ENCODE measurements around the gene COX7B.

Gene COX7B

DNA sequence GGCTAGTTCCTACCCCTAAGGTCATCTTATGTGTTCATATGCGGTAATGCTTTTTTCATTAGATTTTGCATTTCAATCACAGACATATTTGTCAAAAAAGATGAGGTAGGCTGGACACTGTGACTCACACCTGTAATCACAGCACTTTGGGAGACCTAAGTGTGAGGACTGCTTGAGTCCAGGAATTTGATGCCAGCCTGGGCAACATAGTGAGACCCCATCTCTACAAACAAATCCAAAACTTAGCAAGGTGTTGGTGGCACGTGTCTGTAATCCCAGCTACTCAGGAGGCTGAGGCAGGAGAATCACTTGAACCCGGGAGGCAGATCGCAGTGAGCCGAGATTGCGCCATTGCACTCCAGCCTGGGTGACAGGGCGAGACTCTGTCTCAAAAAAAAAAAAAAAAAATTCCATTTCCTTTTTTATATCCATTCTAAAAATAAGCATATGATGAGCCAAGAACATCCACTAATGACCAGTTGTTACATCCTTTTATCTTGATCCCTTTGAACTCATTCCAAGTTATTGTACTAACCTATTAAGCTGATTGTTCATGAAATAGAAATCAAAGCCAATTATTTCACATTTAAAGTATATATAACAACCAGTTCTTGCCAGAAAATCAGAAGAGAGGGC is 46.8 kb downstream of the COX7B start:
- Histone ChIP-seq H3K27ac (ENCODE audit: low read length) (no peak overlapping the region), H3K9ac (ENCODE audit: low read length) (no peak overlapping the region), H3K9me3 (replicated peaks; ENCODE audit: insufficient read depth, low read length) (no peaks in the 10 kb centered on the region), H3K4me1 (ENCODE audit: low read length) (0 out of 2 replicates have a peak, but pooled peaks cover 2% of the 10 kb centered on the region), H2AFZ (ENCODE audit: low read length) (no peak overlapping the region), H3F3A (ENCODE audit: insufficient read depth, low read length) (no peaks in the 10 kb centered on the region), H3K4me2 (ENCODE audit: low read depth, low read length) (no peak overlapping the region), H3K27me3 (replicated peaks; ENCODE audit: insufficient read depth, low read length) (no peaks in the 10 kb centered on the region), H3K9me2 (replicated peaks; ENCODE audit: insufficient read depth, low read length) (no peaks in the 10 kb centered on the region), H4K20me1 (ENCODE audit: insufficient read depth, low read length) (no peaks in the 10 kb centered on the region), H3K79me2 (ENCODE audit: low read length) (peaks cover 12% of the 10 kb centered on the region; the same call in 1 of the 2 replicates), H3K4me3 (ENCODE audit: low read length) (no peak overlapping the region), H3K36me3 (replicated peaks; ENCODE audit: insufficient read depth, low read length) (no peaks in the 10 kb centered on the region)
- DNase-seq, result no peak
- no peak for TF ChIP-seq EZH2 (optimal IDR thresholded peaks at IDR 0.05; ENCODE audit: low read depth, low read length)
- no peak for TF ChIP-seq EZH2phosphoT487 (IDR thresholded peaks at IDR 0.05; ENCODE audit: low read length)
- TF ChIP-seq, protein P1, sequence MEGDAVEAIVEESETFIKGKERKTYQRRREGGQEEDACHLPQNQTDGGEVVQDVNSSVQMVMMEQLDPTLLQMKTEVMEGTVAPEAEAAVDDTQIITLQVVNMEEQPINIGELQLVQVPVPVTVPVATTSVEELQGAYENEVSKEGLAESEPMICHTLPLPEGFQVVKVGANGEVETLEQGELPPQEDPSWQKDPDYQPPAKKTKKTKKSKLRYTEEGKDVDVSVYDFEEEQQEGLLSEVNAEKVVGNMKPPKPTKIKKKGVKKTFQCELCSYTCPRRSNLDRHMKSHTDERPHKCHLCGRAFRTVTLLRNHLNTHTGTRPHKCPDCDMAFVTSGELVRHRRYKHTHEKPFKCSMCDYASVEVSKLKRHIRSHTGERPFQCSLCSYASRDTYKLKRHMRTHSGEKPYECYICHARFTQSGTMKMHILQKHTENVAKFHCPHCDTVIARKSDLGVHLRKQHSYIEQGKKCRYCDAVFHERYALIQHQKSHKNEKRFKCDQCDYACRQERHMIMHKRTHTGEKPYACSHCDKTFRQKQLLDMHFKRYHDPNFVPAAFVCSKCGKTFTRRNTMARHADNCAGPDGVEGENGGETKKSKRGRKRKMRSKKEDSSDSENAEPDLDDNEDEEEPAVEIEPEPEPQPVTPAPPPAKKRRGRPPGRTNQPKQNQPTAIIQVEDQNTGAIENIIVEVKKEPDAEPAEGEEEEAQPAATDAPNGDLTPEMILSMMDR (IDR thresholded peaks at IDR 0.05; ENCODE audit: low read length), result no peak

DNA sequence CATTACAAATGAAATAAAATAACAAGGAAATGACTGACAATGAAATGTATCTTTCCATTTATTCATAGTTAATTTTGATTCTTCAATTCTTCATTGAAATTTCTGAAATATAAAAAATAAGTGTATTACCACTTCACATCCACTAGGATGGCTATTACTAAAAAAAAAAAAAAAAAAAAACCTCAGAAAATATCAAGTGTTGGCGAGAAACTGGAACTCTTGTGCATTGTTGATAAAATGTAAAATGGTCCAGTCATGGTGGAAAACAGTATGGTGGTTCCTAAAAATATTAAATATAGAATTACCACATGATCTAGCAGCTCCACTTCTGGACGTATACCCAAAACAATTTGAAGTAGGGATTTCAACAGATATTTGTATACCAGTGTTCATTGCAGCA is 47.3 kb downstream of the COX7B start:
- no peaks in the 10 kb centered on the region for H3K9me3 ChIP-seq (replicated peaks; ENCODE audit: insufficient read depth, low read length)
- no peak overlapping the region for H3K4me2 ChIP-seq (ENCODE audit: low read depth, low read length)
- H3K4me1 ChIP-seq (ENCODE audit: low read length), result 0 out of 2 replicates have a peak, but pooled peaks cover 2% of the 10 kb centered on the region
- H3K4me3 ChIP-seq (ENCODE audit: low read length), result no peak overlapping the region
- no peak overlapping the region for H3K27ac ChIP-seq (ENCODE audit: low read length)
- no peak overlapping the region for H2AFZ ChIP-seq (ENCODE audit: low read length)
- H3K9me2 ChIP-seq (replicated peaks; ENCODE audit: insufficient read depth, low read length), result no peaks in the 10 kb centered on the region
- no peaks in the 10 kb centered on the region for H3K27me3 ChIP-seq (replicated peaks; ENCODE audit: insufficient read depth, low read length)
- H3F3A ChIP-seq (ENCODE audit: insufficient read depth, low read length), result no peaks in the 10 kb centered on the region
- H4K20me1 ChIP-seq (ENCODE audit: insufficient read depth, low read length), result no peaks in the 10 kb centered on the region
- H3K36me3 ChIP-seq (replicated peaks; ENCODE audit: insufficient read depth, low read length), result no peaks in the 10 kb centered on the region
- H3K79me2 ChIP-seq (ENCODE audit: low read length), result peaks cover 12% of the 10 kb centered on the region; the same call in 1 of the 2 replicates
- no peak overlapping the region for H3K9ac ChIP-seq (ENCODE audit: low read length)
- DNase-seq, result no peak
- TF ChIP-seq, protein P1 (IDR thresholded peaks at IDR 0.05; ENCODE audit: low read length), result no peak
- TF ChIP-seq EZH2phosphoT487 (IDR thresholded peaks at IDR 0.05; ENCODE audit: low read length), result no peak
- no peak for TF ChIP-seq EZH2 (optimal IDR thresholded peaks at IDR 0.05; ENCODE audit: low read depth, low read length)

DNA sequence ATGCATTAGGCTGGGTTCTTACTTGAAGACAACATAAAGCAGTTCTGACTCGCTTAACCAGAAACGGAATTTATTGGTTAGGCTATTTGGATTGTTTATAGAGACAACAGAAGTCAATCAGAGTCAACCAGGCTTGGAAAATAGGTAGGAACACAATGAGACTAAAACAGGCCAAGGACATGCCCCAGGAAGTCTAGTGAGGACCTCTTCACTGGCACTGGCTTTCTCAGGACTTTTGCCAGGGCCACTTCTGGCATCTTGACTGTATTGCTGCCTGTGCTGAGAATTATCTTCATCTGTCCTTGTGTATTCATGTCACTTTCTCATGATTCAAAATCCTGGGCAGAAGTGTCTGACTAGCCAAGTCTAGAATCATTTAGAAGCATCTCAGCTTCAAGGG is 50.6 kb downstream of the COX7B start:
- no peaks in the 10 kb centered on the region for H3K9me3 ChIP-seq (replicated peaks; ENCODE audit: insufficient read depth, low read length)
- H3K27me3 ChIP-seq (replicated peaks; ENCODE audit: insufficient read depth, low read length), result no peaks in the 10 kb centered on the region
- no peak overlapping the region for H3K9ac ChIP-seq (ENCODE audit: low read length)
- no peak overlapping the region for H3K4me2 ChIP-seq (ENCODE audit: low read depth, low read length)
- H3K36me3 ChIP-seq (replicated peaks; ENCODE audit: insufficient read depth, low read length), result no peaks in the 10 kb centered on the region
- no peak overlapping the region for H2AFZ ChIP-seq (ENCODE audit: low read length)
- no peaks in the 10 kb centered on the region for H3F3A ChIP-seq (ENCODE audit: insufficient read depth, low read length)
- no peak overlapping the region for H3K27ac ChIP-seq (ENCODE audit: low read length)
- DNase-seq, result no peak
- H3K79me2 ChIP-seq (ENCODE audit: low read length), result peaks cover 5% of the 10 kb centered on the region; the same call in 1 of the 2 replicates
- H3K4me3 ChIP-seq (ENCODE audit: low read length), result no peak overlapping the region
- no peaks in the 10 kb centered on the region for H3K9me2 ChIP-seq (replicated peaks; ENCODE audit: insufficient read depth, low read length)
- no peaks in the 10 kb centered on the region for H3K4me1 ChIP-seq (ENCODE audit: low read length)
- no peaks in the 10 kb centered on the region for H4K20me1 ChIP-seq (ENCODE audit: insufficient read depth, low read length)
- TF ChIP-seq EZH2phosphoT487 (IDR thresholded peaks at IDR 0.05; ENCODE audit: low read length), result no peak
- TF ChIP-seq, protein P1 (IDR thresholded peaks at IDR 0.05; ENCODE audit: low read length), result no peak
- TF ChIP-seq EZH2 (optimal IDR thresholded peaks at IDR 0.05; ENCODE audit: low read depth, low read length), result no peak

Data from MM.1S (cell line).